NCI-H2081 treated with DMSO at 0.1 percent for 48 hours (cell line): Measurements from ENCODE around the gene RBM22.

Experiments used
- DNase-seq: peaks from one replicate; lab custom pipeline; 2025; lab: John Stamatoyannopoulos, UW

The RBM22 gene

DNA sequence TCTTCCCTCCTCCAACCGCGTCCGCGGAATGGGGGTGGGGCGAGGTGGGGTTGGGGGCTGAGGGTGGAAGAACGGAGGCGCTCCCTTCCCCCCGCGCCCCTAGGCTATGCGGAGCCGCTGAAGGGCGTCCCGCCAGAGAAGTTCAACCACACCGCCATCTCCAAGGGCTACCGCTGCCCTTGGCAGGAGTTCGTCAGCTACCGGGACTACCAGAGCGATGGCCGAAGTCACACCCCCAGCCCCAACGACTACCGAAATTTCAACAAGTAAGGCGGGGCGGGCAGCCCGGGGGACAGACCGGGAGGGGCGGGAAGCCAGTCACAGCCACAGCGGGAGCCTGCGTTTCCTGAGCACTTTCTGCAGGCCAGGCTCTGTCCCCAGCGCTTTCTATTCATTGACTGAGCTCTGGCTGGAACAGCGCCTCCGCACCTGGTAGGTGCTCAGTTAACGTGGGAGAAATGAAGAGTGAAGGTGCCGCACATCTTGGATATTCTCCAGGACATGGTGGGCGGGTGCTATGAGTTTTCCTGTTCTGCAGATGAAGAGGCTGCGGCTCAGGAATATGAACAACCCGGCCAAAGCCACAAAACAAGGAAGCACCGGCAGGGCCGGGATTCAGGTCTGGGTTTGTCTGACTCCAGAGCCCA lies 28.5 kb downstream of the RBM22 start:
- no peak for DNase-seq

DNA sequence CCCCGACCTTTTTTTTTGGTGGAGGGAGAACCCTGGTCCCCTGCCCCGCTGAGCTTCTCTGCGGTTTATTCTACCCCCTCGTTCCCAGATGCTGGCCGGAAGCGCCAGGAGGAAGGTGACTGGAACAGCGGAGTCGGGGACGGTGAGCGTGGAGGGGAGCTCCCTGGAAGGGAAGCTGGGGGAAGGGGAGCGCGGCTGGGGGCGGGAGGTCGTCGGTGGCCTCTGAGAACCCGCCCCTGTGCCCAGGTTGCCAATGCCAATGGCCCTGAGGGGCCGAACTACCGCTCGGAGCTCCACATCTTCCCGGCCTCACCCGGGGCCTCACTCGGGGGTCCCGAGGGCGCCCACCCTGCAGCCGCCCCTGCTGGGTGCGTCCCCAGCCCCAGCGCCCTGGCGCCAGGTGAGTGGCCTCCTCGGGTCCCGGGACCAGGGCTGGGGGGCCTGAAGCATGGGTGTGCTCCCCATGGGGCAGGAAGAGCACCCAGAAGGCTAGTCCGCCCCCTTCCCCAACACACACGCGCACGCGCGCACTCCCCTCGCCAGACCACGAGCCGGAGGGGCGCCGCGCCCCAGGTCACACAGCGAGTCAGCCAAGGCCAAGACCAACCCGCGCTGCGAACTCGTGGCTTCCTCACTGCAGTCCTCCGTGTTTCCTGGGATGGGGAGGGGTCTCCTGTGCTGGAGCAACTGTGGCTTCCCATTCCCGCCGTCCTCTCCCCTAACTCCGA lies 29.2 kb downstream of the RBM22 start:
- DNase-seq = no peak

DNA sequence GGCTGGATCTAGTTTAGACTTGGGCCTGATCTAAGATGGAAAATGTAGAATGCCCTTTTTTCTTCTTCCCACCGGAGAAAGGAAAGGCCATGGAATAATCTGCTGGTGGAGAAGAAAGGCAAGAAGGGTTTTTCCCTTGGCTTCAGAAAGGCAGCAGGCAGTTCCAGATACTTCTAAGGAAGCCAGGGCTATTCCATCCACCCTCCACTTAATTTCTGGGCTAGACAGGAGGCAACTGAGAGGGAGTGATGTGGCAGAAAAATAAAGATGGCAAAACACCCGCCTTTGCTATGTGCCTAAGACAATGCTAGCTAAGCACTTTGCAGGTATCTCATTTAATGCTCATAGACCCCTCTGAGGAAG lies 29.9 kb downstream of the RBM22 start:
- no peak for DNase-seq

DNA sequence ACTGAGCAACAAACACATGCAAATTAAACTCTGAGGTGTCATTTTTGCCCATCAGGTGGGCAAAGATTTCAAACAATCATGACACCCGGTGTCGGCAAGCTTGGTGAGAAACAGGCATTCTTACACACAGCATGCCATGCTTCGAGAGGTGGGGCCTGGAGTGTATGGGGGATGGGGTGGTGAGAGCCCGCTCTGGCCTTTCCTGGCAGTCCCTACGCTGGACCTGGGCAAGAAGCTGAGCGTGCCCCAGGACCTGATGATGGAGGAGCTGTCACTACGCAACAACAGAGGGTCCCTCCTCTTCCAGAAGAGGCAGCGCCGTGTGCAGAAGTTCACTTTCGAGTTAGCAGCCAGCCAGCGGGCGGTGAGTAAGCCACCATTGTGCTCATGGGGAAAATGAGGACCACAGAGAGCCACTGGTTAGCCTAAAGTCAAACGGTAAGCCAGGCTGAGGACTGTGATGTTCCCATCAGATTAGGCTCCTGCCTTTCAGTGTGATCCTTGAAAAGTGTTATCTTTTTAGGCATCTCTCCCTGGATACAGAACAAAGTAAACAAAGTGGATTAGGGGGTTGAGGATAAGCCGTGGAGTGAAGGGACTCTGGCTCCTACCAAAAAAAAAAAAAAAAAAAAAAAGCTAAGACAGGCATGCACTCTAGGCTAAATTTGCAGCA lies 30.5 kb downstream of the RBM22 start:
- no peak for DNase-seq

DNA sequence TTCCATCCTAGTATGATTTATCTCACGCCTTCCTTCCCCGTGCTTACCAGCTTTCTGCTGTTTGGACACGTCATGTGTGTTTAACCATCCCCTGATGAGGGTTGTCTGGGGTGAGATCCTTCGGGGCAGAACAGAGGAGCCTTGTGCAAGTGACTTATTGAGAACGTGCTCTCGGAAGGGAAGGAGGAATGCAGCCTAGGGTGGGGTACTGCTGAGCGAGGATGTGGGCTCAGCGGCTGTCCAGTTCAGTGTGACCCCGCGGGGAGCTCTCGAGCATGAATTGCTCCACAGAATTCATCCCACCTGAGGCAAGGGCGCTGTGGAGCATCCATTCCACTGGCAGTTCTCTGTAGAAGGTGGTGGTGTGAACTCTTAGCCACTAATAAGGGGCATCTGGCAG lies 35.8 kb downstream of the RBM22 start:
- DNase-seq = no peak

GRCh38 chr5:150663936-150664335 lies 36.9 kb downstream of the RBM22 start:
- DNase-seq = no peak

DNA sequence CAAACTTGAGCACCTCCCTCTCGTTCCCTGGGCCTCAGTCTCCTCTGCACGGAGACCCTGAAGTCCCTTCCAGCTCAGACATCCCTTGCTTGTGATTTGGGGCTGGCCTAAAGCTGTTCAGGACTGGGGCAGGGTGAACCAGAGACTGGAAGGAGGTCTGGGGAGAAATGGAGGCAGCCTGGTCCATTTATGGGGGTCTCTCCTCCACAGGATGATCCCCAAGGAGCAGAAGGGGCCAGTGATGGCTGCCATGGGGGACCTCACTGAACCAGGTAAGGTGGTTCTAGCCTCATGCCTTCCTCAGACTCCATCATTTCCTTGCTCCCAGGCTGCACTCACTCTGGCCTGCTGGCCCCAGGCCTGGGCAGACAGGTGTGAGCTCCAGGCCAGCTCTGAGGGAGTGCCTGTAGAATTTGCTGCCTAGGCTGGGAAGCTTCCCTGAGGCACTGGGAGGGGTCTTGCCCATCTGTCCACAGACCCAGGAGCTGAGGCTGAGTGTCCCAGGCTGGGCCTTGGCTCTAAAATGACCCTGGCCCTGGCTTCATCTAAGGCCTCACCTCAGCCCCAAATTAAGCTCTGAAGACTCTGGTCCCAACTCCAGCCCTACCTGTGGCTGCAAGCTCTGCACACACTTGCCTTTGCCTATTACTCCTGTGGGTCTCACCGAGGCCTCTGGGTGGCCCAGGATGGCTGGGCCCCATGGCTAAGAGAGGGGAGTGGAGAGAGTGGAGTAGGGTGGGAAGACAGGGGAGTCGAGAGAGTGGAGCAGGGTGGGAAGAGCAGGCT lies 37.9 kb downstream of the RBM22 start:
- DNase-seq = no peak

GRCh38 chr5:150661821-150662596 lies 38.9 kb downstream of the RBM22 start:
- no peak for DNase-seq

GRCh38 chr5:150661086-150661485 lies 39.8 kb downstream of the RBM22 start, which contains the start of gene MYOZ3:
Gene MYOZ3 (plus strand): TSS chr5:150661251. CDS start chr5:150662942, 1,691 bp downstream.
- no peak for DNase-seq

DNA sequence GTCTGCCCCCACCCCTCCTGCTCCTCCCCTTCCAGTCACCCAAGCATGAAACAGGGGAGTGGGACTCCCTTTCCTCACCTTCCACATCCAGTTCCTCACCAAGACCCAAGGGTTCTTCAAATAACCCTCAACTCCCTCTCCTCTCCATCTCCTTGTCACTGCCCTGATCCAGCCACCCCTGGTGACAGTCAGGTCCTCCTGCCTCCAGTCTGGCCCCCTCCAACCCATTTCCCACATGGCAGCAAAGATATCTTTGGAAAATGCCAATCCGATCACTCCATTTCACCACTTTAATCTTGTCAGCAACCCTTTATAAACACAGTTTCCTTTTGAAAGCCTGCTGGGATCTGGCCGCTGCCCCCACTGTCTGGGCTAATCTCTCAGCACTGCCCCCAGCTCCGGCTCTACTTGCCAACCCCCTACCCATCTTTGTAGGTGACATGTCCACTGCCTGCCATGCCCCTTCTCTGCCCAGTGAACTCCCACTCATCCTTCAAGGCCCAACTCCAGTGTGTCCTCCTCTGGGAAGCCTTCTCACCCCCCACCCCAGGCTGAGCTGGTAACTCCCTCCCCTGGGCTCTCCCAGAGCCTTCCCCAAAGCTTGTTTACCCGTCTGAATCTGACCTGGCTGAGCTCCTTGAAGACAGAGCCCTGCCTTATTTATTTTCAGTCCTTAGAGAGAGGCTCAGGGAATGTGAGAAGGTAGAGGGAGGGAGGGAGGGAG lies 40.6 kb downstream of the RBM22 start:
- no peak for DNase-seq

- DNase-seq = no peak
These were observed 41.3 kb downstream of the RBM22 start for GRCh38 chr5:150659360-150660107.

DNA sequence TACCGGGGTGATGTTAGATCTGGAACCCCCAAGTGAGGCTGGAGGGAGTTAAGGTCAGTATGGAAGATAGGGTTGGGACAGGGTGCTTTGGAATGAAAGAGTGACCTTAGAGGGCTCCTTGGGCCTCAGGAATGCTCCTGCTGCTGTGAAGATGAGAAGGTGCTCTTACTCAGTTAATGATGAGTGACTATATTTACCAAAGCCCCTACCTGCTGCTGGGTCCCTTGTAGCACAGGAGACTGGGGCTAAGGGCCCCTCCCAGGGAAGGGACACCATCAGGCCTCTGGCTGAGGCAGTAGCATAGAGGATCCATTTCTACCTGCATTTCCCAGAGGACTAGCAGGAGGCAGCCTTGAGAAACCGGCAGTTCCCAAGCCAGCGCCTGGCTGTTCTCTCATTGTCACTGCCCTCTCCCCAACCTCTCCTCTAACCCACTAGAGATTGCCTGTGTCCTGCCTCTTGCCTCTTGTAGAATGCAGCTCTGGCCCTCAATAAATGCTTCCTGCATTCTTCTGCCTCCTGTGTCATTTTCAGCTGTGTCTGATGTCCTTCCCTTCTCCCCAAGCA lies 42.1 kb downstream of the RBM22 start:
- DNase-seq = no peak

GRCh38 chr5:150658121-150658520 lies 42.7 kb downstream of the RBM22 start:
- DNase-seq = no peak

DNA sequence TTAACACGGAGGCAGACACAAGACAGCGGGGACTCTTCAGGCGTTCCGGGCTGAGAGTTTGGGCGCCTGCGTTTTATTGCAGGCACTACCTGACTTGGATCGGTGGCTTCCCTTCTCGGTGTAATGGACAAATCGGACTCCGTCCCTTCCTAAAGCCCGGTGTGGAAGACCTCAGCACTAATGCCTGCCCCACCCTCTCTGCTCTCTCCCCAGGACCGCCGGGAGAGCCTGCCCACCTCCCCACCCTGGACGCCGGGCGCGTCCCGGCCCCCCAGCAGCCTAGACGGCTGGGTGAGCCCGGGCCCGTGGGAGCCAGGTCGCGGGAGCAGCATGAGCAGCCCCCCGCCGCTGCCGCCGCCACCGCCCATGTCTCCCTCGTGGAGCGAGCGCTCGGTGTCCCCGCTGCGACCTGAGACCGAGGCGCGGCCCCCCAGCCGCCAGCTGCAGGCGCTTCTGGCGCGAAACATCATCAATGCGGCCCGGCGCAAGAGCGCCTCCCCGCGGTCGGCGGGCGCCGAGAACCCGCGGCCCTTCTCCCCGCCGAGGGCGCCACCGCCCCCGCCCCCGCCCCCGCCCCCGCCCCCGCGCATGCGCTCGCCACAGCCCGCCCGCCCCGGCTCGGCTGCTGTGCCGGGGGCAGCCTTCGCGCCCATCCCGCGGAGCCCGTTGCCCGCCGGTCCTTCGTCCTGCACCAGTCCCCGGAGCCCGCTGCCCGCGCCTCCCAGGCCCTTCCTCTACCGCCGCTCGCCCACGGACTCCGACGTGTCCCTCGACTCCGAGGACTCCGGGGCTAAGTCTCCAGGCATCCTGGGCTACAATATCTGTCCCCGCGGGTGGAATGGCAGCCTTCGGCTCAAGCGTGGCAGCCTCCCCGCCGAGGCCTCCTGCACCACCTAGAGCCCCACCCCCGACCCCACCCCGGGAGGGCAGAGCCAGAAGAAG lies 44.4 kb downstream of the RBM22 start:
- DNase-seq = peak; percentile 14

DNA sequence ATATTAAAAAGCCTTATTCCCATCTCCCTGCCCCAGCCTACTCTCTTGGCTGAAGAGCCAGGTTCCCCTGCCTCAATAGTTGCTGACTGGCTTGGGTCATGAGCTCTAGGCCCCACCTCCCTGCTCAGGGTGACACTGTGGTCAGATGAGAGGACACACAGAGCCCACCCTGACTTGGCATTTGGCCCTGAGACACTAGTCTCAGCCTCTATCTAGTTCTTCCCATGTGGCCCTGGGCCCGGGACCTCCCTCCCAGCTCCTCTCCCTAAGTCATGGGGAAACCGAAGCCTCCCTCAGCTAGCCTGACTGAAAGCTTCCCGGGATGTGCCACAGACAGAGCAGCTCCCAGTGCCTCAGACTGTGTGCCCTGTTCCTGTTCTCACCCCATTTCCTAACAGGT lies 45.6 kb downstream of the RBM22 start:
- no peak for DNase-seq

DNA sequence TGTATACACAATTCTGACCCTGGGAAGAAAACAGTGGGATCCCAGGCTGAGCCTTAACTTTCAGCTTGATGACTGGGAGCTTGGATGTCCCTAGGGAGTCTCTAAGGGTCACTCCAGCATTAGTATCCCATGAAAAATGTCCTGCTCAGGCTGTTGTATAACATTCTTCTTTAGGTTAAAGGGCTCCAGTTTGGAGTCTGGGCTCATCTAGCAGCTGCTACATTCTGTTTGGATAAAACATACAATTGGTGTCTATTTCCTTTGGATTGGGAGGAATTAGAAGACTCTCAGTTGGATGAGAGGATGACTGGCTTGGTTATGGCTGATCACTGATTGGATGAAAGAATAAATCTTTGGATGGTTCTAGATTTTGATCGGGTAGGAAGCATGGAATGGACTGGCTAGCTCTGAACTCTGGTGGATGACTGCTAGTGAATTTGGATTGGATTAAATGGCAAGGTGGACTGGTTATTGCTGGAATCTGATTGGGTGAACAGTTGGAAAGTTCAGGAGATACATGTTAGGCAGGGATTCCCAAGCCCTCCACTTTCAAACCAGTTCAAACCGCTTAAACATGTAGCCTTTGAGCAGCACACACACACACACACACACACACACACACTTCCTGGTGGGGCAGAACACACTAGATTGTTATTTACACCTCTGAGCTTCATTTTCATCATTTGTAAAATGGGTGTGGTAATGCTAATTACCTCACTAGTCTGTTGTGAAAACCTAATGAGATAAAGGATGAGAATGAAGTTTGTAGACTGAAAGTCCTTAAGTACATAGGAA lies 46.9 kb downstream of the RBM22 start:
- DNase-seq = no peak

- DNase-seq = no peak
These were observed 47.6 kb downstream of the RBM22 start for GRCh38 chr5:150653145-150653761.
